Fibroblast of skin of abdomen (primary cell): Measurements from ENCODE around the gene ZNF185. TPM values are rescaled to one million over a fixed set of nuclear protein-coding genes. Genes with fewer than 3 reads are reported as not detected.
A peak's percentile ranks its signal among the peaks of the same experiment; 100 is the strongest.

Experiments used
- DNase-seq: peaks from one replicate; pipeline ENCODE4 v3.0.0-alpha.2; 2013
- polyA plus RNA-seq, 2 experiments: library from polyadenylated mRNA; unstranded; fragments of 120-200 nt; gene quantifications; one replicate each; pipeline ENCODE4 v1.2.1, GENCODE V29; 2013; ENCODE audit not compliant: insufficient read length in 2 of 2

The ZNF185 gene
- polyA plus RNA-seq (2013, experiment 1 of 2; ENCODE audit: insufficient read length) = 13.3 TPM
- polyA plus RNA-seq (2013, experiment 2 of 2; ENCODE audit: insufficient read length) = 12.2 TPM

DNA sequence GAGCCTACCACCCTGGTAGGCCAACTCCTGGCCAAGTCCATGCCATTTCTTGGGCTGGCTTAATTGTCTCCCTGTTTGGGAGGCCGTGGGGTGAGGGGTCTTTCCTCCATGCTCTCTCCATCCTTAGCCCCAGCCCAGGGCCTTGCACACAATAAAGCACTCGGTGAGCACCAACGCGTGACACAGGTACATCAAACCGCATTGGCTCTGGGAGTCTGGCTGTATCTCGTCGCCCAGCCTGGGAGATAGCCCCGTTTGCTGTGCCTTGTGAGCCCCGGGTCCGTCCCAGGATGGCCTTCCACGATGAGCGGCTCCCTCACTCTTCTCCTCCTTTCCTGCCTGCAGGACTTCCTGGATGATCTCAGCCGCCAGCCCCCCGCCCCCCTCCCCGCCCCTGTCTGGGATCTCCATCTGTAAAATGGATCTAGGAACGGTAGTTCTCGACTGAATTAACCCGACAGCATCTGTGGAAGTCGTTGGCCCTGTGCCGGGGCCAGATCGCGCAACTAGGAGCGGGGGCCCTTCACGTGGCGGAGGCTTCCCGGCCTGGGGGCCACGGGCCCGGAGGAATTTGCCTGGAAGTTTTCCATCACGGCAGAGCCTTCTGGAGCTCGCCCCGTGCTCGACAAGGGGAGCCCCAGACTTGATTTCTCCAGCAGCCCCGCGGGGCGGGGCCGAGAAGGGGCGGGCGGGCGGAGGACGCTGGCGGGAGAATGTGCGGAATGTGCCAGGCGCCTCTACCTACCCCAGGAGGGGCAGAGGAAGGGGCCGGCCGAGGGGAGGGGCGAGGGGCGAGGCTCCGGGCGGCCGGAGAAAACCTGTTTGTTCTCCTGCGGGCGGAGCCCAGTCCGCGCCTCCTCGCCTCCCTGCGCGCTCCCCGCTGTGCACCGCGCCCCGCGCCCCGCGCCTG, at the start of gene ZNF185:
Gene ZNF185, plus strand, starts transcription at position 846 of the 910 bp plus-strand sequence. CDS start 16,423 bp downstream, outside the sequence.
- peak; percentile 41 for DNase-seq

DNA sequence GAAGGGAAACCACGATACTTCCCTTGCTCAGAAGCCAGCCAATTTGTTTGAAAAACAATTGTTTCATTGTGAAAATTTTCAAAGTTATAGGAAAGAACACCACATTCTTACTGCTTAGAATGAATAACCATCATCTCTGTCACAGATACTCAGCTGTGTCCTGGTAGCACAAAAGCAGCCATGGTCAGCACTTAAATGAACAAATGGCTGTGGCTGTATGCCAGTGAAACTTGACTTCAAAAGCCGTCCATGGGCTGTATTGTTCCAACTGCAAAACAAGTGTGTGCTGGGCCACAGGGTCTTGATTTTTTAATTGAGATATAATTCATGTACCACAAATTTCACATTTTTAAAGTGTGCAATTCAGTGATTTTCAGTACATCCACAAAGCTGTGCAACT, 47.4 kb upstream of the ZNF185 start:
- DNase-seq = no peak

DNA sequence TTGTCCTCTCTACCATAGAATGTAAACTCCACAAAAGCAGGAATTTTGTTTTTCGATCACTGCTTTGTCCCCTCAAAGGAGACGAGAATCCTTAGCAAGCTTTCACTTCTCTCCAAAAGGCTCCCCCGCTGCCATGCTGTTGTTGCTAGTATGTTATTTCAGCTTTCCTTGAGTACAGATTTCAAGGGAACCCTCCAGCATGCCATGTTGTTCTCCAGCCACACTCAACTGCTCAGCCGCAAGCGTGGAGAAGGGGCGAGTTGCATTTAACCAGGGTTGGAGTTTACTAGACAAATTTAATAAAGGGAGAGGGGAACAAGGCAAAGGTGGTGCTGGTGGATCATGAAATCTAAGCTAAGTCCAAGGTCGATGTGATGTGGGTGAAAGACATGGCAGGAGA, 43.9 kb upstream of the ZNF185 start:
- no peak for DNase-seq

DNA sequence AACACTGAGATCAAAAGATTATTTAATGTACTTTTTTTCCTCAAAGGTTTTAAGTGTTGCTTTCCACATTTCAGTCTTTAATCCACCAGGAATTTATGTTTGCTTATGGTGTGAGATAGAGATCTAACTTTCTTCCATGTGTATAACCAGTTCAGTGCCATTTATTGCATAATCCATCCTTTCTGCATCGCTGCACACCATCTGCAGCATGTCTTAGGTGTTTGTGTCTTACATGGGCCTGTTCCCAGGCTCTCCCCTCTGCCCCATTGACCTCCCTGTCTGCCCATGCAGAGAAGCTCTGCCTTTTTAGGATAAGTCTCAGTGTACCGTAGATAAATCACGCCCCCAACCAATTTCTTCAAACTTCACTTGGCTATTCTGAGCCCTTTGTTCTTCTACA, 36.8 kb upstream of the ZNF185 start:
- no peak for DNase-seq

DNA sequence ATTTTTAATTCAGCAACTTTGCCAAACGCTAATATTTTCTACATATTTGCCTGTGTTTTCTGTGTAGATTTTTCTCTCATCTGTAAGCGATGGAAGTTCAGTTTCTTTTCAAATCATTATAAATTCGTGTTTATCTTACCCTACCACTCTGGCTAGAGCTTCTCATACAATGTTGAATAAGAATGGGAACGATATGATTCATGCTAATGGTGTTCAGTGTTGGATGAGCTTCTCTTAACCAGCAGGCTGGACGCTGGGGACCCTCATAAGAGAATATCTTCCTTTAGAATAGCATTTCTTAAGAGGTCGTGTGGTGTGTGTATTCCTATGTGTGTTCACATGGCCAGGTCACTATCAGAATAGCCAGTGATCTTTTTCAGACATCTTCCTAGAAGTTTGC, 36.0 kb upstream of the ZNF185 start:
- no peak for DNase-seq

DNA sequence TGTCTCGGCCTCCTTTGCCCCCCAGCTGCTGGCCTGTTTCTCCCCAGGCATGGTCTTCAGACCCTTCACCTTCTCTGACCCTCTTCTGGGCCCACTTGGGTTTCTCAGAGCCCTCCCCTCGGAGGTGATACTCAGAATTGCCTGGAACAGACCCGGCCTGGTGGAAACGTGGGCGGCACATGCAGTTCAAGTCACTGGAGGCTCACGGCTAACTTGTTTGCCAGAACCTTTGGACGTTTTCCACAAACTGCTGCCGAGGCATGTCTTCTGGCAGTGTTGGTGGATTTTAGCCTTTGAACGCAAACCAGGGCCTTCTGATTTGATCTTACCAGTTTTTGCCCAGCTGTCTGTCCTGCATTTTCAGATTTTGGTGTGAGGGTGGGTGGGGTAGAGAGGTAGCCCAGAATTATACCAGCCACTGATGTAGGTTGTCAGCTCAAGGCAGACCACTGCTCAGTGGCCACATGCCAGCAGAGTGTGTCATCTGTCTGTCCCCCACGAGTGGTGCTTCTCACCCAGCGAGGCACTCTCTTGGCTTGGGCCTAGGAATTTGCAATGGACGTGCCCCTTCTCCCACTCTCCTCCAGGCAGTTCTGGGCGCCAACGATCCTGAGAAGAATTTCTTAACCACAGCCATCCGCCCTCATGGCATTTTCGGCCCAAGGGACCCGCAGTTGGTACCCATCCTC, 32.5 kb upstream of the ZNF185 start:
- no peak for DNase-seq

DNA sequence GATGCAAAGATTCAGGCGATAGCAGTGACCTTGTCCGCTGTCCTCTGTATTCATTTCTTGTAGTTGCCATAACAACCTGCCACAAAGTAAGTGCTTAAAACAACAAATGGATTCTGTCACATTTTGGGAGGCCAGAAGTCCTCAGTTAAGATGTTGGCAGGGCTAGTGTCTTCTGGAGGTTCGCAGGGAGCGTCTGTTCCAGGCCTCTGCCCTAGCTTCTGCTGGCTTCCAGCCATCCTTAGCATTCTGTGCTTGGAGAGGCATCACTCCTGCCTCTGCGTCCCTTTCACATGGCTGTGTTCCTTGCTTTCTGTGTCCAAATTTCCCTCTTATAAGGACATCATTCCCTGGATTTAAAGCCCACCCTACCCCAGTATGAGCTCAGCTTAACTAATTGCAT, 31.5 kb upstream of the ZNF185 start:
- no peak for DNase-seq

DNA sequence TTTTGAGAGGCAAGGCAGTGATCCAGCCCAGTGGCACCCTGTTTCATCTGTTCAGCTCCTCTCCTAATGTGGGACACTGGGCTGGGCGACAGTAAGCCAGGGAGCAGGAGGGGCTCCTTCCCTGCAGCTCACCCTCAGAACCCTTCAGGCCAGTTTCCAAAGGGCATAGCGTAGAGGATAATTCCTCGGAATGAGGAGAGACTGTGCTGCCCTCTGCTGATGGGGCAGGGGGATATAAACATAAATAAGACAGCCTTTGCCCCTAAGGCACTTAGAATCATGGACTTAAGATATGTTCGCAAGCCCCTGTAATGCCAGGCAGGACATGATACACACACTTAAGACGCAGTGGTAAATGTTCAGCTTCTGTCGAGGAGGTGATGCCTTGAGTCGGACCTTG, 27.9 kb upstream of the ZNF185 start:
- DNase-seq = no peak

DNA sequence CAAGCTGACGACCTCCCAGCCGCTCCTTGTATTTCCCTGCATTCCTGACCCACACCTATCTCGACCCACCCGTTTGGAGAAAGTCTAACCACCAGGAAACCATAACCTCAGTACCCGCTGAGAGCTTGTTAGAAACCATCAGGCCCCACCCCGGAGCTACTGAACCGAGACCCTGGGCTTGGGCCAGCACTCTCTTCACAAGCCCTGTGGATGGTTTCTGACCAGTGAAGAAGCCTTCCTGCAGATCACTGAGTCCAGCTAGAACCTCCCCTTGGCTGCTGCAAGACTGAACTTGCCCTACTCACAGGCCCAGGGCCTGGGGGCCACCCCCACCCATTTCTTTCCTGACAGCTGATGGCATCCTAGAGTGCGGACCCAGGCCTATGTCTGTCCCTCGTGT, 26.6 kb upstream of the ZNF185 start:
- no peak for DNase-seq

DNA sequence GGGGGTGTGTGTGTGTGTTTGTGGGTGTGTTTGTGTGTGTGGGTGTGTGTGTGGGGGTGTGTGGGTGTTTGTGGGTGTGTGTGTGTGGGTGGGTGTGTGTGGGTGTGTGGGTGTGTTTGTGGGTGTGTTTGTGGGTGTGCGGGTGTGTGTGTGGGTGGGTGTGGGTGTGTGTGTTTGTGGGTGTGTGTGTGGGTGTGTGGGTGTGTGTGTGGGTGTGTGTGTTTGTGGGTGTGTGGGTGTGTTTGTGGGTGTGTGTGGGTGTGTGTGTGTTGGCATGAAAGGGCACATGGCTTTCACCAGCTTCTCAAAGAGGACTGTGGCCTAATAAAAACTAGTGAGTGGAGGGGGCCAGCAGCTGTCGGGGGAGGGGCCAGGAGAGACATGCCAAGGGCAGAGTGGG, 25.3 kb upstream of the ZNF185 start:
- DNase-seq = no peak

DNA sequence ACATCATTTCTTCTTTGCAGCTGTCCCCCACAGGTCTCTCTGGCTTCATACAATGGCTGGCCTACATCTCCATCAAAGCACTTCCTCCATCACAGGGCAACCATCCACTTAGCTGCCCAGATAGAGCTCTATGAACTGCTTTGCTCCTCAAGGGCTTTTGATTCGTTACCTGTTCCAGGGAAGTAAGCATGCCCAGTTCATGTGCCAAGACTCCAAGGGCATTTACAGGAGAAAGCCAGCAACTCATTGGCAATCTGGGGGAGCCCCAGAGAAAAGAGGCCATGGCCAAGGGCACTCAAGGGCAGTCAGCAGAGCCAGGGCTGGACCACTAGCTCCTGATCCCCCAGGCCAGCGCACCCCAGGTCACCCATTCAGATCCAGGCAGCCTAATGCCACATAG, 24.5 kb upstream of the ZNF185 start:
- no peak for DNase-seq

DNA sequence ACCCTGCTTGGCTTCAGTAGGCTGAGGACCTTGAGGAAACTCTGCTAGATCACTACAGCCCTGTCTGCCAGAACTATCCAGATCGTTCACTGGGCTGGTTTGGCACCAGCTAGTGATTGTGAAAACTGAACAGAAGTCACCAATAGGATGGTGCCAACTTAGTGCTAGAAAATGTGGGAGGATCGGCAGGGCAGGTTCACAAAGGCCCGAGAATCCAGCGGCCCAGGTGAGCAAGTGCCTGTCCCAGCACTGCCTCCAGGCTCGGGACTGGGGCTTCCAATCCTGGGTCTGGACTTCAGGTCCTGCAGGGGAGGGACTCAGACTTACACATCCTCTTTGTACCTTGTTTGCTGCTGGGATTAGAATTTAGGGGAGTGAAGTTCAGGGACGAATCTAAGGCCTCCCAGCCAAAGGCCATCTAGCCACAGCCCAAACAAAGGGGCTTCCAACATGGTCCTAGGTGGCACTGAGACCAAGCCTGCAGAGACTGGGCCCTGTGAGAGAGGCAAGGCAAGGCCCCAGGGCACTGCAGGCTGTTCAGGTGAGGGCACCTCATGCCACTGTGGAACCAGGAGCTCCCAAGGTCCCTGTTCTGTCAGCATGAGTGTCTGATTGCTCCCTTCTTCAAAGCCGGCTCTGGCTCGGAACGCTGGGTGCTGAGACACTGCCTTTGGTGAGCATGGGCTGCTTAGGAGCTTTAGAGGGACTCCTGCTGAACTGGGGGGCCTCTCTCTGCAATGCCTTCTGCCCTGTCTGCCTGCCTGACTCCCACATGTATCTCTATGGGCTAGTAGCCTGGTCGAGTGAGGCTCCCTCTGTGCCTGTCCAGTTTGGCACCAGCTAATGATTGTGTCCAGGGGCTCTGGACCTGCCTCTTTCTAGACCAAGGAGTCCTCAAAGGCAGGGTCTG, 20.7 kb upstream of the ZNF185 start:
- no peak for DNase-seq

DNA sequence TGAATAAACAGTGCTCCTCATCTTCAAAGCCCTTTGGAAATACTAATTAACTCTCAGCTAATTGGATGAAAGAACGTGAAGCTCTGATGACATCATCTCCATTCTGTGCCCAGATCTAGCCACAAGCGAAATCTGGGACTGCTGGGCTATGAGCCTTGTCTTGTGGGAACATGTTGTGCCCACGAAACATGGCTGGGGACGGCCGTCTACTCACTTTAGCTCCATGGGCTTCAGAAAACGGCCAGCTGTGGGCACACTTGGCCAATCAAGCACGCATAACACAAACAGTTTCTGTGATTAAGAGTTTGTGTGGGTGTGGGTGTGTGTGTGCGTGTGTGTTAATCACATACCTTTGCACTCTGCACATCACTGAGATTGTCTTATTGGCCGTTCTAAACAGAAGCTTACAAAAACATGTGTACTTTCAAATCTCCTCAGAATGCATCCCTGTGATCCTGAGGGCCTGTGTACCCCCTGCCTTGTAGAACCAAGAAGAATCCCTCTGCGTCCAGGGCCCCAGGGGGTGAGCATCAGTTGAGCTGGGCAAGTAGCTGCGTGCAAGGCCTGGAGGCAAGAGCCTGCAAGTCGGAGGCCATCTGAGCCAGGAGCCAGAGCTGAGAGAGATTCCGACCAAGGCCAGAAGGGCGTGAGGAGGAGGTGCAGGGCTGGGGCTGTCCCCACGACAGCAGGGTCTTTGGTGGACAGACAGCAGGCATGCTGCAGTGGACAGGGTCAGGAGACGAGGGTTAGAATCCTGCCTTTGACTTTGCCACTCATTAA, 18.7 kb upstream of the ZNF185 start:
- no peak for DNase-seq

DNA sequence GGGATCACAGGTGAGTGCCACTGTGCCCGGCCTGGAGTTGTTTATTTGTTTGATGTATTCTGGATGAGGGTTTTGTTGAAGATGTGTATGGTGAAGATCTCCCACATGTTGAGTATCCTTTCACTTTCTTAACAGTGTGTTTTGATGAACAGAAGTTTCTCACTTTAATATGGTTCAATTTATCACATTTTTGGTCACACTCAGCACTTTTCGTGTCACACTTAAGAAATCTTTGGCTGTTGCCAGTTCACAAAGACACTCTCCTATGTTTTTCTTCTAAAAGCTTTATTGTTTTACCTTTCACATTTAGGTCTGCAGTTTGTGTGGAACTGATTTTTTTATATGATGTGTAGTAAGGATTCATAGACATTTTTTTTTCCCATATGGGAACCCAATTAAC, 16.6 kb upstream of the ZNF185 start:
- no peak for DNase-seq

DNA sequence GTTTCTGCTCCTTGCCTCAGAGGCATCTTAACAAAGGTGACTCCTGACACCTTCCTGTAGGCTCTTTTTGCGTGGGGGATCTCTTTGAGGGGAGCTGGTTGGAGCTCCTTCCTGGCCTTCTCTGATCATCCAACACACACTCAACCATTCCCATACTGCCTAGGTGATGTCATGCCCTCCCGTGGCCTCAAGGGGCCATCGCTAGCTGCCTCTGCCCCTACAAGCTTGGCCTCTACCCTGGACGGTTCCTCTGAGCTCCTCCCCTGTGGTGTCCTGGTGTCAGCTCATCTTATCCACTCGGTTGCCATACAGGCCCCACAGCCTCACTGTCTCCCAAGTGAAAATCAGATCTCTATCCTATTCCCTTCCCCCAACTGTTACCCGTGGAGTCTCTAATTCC, 13.7 kb upstream of the ZNF185 start:
- DNase-seq = no peak

DNA sequence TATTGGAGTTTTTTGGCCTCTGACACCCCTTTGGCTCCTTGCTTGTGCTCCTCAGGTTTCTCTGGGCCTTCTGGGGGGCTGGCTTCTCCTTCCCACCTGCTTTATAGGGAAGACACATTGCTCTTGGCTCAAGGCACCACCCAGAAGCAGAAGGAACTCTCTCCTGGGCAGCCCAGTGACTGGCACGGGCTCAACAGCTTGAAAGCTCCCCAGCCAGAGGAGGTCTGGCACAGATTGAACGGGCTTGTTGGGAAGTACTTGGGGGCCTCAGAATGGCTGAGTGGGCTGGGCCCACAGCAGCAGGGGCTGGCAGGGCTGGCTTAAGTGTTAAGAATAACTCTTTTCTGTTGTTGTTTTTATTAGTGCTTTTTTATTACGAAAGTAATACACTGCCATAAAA, 11.2 kb upstream of the ZNF185 start:
- DNase-seq = no peak

DNA sequence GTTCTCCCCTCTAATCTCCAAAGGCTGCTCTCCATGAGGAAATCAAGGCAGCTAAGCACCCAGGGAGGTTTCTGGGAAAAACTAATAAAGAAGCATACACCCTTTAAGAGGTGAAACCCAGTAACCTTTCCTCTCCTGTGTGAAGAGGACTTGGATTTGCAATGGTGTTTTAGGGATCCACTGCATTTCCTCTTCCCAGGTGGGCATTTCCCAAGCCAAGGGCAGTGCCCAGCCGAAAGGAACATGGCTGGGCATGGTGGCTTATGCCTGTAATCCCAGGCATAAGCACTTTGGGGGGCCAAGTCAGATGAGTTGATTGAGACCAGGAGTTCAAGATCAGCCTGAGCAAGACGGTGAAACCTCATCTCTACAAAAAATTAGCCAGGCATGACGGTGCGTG, 5.4 kb upstream of the ZNF185 start:
- DNase-seq = no peak

DNA sequence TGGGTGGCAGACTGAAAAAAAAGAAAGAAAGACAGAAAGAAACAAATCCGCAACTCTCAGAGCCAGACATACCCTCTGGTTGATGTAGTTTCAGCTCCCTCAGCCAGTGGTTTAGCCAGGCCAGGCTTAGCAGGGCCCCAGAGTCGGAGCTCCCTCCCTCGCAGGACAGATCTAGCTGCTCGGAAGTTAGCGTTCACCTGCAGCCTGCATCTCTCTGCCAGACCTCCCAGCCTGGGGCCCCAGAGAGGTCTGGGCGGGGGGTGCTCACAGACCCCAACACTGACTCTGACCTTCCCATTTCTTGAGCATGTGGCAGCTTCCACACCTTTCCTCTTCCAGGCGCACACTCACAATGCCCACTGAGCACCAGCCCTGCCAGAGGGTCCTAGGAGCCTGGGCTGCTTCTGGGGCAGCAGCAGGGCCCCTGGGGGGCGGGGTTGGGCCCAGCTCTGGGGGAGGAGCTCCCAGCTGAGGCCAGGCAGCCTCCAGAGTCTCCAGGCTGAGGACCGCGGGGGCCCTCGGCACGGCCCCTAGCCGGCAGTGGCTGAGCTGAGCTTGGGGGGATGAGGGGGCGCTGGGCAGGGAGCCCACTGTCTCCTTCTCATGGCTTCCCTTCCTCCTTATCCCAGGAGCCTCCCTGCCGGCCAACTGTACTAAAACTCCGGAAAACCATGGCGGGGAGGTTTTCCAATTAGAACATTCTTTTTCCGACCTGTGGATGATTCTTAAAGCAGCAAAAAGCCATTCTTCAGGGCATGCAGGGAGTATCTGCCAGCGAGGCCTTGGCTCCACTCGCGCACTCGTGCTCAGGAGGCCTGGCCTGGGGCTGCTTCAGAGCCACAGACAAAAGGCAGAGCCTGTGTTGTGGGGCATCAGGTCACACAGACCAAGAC, 4.6 kb upstream of the ZNF185 start:
- no peak for DNase-seq

DNA sequence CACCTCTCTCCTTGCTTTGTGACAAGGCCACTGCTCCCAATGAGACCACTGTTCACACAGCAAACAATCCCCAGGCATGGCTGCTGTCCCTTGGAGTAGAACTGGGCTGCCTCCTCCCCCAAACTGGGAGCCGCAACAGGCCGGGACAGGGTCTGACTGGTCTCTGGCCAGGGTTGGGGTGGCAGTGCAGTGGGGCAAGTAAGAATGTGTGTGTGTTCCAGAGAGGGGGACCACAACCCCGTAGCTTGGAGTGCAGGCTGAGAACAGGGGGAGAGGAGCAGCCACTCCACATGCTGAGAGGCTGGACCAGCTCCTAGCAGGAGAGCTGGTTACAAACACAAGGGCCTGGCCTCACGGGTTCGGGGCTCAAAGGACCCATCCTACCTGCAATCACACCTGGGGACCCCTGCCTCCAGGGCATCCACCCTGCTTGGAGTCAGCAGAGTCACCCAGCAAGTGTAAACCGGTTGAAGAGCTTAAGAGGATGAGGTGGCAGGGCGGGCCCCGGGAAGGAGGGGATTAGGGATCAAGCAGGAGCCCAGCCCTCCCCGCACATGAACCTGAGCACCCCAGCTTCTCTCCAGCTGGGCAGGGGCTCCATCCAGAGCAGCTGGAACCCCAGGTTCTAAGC, 3.8 kb upstream of the ZNF185 start:
- DNase-seq = no peak

DNA sequence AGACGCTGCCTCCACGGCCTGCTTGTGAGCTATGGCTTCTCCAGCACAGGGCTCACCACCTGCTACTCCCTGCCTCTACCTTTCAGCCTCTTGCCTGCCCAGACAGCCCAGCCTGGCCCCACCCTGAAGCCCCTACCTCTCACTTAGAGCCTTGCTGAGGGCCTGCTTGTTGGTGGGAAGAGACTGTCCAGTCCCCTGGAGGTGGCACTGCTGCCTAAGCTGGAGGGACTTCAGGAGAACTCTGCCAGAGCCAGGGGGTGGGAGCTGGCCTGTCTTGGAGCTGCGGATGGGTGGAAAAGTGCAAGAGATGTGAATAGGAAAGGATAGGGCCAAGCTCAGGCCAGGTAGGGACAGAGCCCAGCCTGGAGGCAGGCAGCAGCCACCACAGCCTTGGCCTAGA, 2.7 kb upstream of the ZNF185 start:
- DNase-seq = no peak
